GM21717 (cell line): ENCODE results near the gene RRAGB.
"Not testable (repeated sequence)": the region's sequence is repeated elsewhere in the genome, so short reads cannot be mapped to it uniquely, and the experiment has no call there.

ENCODE experiments used
- ATAC-seq: cut with Tn5 transposase; IDR thresholded peaks from one replicate; pipeline ENCODE4 v1.9.1; 2021; ENCODE audit warnings: mild to moderate bottlenecking, moderate library complexity; ENCODE audit not compliant: unreplicated experiment

RRAGB gene

DNA sequence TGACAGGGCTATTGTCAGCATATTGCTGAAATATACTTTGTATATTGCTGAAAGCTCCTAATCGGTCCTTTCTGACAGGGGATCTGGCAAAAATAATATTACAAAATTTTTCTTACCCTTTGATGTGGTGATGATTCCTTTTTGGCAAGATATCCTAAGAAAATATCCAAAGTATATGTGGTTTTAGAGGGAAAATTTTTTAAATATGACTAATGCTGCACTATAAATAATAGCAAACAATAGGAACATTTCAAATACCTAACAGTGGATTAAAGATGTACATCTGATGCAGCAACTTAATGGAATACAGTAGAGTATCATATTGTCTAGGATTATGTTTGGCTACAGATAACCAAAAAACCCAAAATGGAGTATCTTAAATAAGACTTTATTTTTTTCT is 49.6 kb downstream of the RRAGB start:
- ATAC-seq: no peak

DNA sequence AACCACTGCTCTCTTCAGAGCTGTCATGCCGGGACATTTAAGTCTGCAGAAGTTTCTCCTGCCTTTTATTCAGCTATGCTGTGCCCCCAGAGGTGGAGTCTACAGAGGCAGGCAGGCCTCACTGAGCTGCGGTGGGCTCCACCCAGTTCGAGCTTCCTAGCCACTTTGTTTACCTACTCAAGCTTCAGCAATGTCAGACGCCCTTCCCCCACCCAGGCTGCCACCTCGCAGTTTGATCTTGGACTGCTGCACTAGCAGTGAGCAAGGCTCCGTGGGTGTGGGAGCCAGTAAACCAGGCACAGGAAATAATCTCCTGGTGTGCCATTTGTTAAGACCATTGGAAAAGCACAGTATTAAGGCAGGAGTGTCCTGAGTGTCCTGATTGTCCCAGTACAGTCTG is 56.9 kb downstream of the RRAGB start:
- not testable (repeated sequence) for ATAC-seq

DNA sequence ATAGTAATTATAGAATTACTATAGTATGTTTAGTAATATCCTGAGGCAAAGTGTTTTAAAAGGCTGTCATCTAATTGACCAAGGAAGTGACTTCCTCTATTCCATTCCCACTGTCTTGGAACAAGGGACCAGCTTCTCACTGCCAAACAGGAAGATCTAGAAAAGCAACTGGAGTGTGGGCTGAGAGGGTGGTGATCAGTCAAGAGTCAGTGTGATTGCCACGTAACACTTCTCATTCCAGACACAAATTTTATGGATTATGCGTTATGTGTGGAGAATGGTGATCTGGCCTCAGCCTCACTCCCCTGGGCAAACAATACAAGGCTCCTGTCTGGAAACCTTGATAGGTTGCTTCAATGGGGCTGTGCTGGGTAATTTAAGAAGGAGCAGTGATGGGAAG is 60.0 kb downstream of the RRAGB start:
- ATAC-seq: no peak

DNA sequence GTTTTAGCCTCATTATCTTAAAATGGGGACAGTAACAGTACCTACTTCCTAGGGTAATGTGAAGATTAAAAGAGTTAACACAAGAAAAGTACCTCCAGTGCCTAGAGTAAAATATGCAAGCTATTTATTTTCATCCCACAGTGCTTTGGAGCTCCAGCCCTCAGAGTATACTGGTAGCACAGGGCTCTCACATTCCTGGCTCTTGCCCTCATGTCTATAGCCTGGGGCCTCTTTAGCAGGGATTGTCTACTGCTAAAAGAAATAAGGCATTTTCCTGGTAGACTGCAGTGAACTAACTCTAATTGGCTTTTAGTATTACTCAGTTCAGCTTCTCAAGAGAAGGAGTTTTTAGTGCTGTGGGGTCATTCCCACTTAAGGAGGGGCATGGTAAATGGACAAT is 60.8 kb downstream of the RRAGB start:
- no peak for ATAC-seq

DNA sequence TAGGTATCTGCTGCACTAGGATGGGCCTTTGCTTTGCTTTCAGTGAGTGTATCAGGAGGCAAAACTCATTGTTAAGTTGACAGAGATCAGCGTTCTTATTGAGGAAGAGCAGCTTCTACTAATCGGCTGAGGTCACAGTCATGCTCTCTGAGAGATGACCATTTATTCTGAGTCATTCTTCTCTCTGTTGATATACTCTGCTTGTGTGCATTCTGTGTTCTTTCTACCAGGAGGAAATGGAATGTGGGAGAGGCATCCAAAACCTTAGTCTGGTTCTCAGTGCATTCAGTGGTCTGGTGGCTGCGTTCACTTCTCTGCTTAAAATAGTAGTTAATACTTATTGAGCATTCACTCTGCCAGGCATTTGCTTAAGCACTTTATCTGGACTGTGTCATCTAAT is 66.2 kb downstream of the RRAGB start:
- no peak for ATAC-seq

DNA sequence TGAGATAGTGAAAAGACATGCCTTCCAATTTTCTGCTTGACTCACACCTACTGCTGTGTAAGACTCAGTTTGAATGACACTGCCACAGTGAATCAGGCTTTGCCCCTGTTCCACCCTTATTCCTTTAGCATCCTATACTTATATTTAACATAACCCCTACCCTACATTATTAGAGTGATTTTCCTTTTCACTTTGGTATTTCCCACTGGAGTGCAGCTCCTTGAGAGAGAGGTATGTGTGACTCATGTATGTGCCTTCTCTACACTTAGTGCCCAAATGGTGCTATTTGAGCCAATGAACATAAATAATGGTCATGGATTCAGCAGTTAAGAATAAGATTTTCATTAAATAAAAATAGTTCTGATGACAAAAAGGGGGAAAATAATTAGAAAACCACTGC is 69.5 kb downstream of the RRAGB start:
- no peak for ATAC-seq

DNA sequence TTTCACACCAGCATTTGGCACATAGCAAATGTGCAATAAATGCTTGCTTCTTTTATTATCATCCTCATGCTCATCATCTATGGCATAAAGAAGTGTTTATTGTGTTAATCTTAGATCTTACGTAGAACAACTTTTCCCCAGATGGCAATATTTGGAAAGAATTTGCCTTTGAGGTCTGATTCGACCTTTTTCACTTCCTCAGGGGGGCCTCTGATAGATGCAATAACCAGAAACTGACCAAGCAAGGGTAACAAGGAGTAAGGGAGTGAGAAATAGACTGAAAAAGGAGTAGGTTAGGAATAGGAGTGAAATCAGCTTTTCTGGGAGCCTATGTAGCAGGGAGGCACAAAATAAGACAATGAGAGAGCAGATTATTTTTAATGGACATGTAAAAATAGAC is 70.2 kb downstream of the RRAGB start:
- ATAC-seq: no peak

DNA sequence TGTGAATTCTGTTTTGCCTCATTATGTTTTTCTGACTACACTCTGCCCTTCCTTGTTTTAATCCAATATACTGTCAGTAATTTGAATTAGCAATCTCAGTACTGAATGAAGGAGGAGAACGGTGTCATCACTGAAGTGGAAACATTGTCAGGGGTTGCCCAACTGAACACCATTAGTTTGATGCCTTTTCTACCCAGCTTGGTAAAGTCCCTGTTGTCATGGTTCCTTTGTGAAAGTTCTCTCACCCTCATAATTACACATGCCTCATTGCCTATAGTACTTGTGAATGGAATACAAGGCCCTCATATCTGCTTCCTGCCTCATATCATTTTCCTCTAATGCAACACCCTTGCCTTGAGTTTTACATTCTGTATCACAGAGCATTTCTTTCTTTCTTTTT is 76.9 kb downstream of the RRAGB start:
- ATAC-seq: peak; percentile 97

DNA sequence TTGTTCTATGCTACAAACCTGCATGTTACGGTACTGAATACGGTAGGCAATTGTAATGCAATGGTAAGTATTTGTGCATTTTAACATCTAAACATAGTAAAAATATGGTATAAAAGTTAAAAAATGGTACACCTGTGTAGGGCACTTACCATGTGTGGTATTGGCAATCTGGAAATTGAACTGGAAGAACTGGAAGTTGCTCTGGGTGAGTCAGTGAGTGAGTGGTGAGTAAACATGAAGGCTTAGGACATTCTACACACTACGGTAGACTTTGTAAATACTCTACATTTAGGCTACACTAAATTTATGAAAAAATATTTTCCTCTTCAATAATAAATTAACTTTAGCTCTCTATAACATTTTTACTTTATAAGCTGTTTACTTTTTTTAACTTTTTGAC is 78.9 kb downstream of the RRAGB start:
- ATAC-seq: no peak

DNA sequence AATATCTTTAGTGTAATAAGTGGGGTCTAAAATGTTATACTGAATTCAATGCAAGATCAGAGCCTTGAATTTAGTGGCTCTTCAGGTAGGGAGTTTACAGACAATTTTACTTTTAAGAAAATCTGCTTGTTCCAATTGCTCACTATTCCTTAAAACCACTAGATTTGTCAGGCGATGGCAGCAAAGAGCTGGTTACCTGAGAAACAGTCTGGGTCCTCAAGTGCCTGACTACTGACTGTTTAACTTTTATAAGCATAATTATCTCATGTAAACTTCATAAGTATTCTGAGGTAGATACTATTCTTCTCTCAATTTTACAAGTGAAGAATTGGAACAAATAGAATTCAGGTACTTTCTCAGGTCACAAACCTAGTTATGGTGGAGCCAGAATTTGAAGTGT is 84.3 kb downstream of the RRAGB start:
- ATAC-seq: no peak
